SHP77 (cell line): ENCODE data around the gene GFOD2.

Experiments used
- DNase-seq, 2 experiments: peaks; one replicate each; lab custom pipeline; 2025; lab: John Stamatoyannopoulos, UW

Gene GFOD2

DNA sequence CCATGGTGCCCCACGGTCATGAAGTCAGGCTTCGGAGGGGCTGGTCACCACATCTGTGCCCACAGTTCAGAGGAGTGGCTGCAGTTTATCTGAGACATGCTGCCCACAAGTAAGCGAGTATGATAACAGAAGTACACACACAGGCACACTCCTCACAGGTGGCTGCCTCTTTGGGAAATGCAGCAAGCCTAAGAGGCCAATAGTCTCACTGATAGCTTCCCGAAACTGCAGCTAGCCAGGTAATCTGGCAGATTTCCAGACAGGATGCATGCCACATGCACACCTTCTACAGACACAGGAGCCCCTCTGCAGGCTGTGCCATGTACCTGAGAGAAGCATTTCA, 12.6 kb upstream of the GFOD2 start:
- no peak for DNase-seq

DNA sequence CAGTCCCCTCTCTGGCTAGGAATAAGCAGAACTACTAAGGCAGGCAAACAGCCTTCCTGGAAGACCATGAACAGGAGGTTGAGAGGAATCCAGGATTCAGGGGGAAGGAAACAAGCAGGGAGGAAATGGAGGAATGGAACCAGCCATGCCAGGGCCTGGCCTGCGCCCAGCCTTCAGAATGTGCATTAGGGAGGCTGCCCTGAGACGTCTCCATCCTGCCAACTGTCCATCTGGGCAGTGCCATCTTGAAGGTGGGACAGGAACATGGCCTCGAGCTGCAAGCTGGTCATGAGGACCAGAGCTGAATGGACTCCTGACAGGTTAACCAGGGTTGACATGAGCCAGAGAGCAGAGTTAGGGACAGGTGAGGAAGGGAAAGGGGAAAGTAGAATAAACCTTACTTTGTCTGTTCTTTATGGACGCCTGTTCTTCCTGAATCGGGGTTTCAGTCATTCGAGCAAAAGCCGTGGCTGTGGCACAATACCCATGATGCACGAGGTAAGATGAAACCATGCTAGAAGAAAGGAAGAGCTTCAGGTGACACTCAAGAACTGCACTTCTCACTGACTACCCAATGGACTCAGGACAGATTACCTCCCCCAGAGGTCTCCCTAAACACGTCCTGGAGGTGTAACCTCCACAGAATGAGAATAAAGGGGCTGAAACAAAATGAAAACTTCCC, 12.1 kb upstream of the GFOD2 start:
- no peak for DNase-seq

DNA sequence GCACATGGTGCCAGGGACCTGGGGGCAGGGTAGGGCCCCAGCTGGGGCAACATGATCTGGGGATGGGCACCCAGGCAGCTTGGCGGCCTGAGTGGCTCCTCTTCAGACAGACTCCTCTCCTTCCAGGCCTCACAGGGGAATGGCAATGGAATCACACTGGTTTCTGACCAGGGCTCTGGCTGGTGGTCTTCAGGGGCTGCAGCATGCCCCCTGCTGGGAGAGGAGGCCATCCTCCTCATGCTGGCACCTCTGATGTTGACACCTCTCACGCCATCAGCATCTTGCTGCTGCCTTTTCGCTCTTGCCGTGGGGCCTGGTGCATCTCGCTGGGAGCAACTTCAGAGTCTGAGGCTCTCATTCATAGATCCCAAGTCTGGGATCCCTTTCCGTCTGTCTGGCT, 11.2 kb upstream of the GFOD2 start:
- no peak for DNase-seq

DNA sequence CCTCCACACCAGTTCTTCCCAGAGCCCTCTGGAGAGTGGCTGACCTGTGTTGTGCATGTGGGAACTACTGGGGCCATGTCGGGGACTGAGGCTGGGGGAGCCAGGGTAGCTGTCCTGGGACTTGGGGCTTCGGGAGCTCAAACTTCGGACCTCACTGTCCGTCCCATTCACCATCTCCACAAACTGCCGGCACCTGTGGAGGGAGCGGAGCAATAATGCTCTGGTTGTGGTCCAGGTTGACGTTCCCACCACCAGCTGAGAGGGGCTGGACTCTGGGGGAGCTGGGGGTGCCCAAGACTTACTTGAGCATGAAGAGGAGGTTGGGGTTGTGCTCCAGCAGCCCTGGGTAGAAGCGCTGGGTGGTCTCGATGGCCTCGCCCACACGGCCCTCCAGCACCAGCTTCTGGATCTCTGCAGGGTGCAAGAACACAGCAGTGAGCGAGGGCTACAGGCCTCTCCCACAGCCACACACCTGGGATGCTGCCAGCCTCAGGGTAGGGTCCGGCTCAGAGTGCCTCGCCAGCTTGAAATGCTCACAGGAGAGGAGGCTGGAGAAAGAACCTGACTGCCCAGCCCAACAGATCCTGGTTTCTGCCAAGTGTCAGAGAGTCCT, 10.6 kb upstream of the GFOD2 start:
- DNase-seq, result no peak

DNA sequence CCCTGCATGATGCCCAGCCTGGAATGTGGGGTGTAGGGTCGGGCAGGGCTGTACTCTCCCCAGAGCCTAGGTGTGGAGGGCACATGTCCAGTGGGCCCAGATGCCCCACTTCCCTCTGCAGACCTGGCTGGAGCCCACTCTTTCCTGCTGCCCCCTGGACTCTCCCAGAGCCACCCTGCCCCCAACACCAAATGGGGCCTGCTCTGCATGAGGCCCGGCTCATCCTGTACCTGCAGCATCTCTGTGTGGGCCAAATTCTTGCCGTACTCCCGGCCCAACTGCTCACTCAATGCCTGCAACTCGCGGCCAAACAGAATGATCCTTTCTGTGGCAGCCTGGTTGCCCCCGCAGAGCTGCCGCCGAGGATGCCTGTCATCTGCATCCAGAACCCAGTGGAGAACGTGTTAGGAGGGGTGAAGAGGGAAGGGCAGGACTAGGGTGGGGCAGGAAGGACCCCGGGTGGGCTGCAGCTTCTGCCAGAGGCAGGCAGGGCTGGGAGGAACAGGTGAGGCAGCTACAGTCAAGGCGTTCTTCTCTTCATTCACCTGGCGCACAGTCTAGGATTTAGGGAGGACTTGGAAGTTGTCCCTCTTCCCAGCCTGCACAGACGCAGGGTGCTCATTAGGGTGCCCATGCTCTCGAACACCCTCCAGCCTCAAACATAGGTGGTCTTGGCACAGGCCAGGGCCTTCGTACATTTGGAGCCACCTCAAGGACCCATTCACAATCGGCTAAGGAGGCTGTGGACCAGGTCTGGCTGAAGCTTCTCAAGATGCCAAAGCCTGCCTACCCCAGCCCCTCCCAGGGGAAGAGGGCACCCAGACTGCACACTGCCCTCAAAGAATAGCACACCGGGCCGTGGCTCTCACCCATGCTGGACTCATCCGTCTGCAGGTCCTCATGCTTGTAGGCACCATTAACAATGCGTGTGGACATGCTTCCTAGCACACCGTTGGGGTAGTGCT, 8.7 kb upstream of the GFOD2 start:
- no peak for DNase-seq

DNA sequence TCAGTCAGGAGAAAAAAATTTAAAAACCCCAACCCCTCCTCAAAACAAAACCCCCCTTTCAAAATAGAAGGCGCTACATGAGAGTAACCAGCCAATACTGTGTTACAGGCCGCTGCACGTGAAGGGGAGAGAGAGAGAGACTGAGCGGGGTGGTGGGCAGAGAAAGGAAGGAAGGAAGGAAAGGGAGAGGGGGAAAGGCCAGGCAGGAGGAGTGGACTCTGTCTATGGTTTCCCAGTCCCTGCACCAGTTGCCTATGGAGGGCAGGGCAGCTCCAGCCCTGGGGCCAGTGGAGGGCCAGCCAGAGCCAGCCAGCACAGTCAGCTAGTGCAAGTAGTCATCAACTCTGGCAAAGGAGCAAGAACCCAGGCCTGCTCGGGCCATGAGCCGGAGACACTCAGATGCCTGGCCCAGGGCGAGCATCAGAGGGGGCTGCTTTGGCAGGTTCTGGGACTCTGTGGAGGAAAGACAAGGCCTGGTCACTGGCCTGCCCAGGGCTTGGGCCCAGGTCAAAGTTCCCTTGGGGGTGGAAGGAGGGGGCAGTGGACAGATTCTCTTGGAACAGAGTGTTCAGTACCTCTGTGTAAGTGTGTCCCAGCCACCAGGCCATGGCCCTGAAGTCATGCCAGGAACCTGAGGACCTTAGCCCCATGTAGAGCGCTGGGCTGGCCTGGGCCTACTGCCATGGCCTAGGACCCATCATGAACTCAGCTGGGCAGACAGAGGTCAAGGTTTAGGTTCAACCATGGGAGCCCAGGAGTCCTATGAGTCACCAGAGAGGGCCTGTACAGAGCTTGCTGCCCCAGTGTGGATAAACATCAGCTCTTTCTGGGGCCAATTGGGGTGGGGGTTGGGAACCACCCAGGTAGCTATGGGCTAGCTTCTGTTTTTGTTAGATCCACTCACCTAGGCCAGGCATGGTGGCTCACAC, 7.3 kb upstream of the GFOD2 start:
- DNase-seq, result no peak

DNA sequence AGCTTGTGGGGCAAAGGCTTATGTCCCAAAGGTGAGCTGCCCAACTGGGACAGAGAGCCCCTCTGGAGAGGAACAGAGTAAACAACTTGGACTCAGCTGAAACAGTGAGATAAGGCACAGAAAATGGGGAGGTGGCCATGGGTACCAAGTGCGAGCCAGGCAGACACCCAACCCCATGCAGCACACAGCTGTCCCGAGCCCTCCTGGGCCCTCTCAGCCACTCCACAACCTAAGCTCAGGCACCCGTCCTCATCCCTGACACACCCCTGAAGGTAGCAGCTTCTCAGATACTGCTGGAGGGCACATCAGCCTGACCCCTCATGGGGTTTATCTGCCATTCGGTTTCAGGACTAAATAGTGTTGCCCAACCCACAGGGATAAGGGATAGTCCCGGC, 4.8 kb upstream of the GFOD2 start:
- DNase-seq, result no peak

DNA sequence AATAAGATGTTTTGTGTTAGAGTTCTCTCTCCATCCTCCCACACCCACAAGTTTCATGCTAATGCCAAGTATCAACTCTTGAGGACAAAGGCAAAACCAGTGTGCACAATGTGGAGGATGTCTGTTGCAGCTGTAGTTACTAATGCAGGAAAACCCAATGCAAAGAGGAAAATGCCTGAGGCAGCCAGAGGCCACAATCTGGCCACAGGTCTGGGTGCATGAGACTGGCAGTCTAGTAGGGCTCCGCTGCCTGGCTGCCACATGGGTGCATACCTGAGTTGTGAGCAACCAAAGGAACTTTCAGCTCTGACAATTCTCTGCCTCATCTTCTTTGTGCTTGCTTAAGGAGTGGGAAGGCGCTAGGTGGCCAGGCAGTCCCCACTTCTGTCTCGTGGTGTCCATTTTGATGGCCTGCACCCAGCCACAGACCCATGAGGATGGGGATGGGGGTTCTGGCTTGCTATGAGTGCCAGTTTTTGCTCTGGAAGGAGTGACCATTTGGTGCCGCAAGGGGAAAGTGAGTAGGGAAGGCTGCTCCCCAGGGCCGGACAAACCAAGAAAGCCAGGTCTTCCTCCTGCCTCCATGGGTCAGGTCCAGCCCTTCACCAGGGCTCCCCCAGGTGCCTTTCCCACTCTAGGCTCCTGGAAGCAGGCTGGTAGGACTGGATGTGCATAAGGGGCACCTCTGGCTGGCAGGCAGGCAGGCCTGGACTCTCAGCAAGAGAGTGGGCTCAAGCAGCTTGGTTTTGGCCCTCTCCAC, 4.2 kb upstream of the GFOD2 start:
- no peak for DNase-seq

DNA sequence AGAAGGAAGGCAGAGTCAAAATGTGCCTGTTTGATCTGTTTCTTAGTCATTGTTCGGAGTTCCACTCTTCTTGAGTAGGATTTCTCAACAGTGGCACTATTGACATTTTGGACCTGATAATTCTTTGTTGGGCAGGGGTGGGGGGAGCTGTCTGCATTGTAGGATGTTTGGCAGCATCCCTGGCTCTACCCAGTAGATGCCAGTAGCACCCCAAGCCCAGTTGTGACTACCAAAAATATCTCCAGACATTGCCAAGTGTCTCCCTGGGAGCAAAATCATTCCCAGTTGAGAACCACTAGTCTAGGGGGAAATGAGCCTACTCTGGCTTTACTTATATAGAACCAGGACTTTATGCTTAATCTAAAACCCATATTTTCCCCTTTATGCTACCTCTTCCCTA, 1.1 kb upstream of the GFOD2 start:
- DNase-seq, result no peak

DNA sequence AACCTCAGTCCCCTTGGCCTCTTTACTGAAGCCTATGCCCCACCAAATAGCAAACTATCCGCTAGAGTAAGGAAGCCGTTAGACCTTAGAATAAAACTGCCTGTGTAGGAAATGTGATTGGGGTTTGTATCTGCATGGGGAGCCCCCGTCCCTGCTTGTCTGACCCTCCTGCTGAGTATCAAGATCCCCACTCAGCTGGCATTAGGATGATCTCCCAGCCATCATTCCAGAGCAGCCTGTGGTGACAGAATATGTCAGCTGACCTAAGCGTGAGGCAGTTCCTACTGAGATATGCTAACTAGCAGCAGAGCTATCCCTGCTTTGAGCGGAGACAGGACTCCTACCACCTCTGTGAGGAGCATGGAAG, 645 bp upstream of the GFOD2 start:
- DNase-seq, result peak in 1 of 2 experiments; percentile 34

DNA sequence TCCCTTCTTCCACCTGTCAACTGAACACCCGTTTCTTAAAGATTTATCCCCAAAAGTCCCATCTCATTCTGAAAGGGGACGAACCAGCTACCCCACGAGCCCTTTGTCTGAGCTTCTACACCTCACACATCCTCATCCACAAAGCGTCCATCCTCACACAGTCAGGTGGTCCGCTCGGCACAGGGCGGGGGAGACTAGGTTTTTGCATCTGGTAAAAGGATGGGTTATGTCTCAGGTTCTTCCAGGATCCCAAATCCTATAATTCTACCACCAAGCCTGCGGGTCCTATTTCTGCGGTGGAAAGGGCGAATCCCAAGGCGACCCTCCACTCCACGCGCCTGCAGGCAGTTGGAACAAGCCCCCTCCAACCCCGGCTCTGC, 458 bp downstream of the GFOD2 start:
- DNase-seq, result no peak

DNA sequence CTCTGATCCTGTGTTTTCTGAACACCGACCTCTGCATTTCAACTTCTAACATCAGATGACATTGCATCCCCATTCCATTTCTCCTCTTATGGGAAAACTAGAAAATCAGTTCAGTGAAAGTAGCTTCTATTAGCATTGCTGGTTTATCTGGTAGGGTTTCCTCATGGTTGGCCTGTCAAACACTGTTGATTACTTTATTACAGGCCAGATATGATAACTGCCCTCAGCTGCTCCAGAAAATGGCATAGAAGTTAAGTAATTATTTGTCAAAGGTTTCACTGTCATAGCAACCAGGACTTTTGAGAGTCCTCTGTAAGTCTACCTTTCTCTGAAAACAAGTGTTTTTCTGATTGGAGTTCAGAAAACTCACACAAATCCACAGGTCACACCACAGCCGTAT, 3.0 kb downstream of the GFOD2 start:
- no peak for DNase-seq

DNA sequence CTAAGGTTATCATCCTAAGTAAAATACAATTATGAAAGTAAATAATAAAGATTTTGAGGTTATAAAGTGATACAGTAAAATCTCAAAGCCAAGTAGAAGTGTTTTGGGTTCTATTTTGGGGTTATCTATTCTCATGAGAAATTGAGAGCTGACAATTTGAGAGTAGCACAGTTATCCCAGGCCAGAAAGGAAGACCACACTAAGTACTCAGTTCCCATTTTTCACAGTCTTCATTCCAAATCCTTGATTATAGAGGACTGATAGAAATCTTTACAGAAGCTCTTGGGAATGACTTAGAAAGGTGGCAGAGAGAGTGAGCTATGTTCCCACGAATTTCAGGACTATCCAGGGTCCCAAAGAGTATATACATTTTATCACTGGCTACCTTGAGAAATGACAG, 4.6 kb downstream of the GFOD2 start:
- DNase-seq, result no peak

DNA sequence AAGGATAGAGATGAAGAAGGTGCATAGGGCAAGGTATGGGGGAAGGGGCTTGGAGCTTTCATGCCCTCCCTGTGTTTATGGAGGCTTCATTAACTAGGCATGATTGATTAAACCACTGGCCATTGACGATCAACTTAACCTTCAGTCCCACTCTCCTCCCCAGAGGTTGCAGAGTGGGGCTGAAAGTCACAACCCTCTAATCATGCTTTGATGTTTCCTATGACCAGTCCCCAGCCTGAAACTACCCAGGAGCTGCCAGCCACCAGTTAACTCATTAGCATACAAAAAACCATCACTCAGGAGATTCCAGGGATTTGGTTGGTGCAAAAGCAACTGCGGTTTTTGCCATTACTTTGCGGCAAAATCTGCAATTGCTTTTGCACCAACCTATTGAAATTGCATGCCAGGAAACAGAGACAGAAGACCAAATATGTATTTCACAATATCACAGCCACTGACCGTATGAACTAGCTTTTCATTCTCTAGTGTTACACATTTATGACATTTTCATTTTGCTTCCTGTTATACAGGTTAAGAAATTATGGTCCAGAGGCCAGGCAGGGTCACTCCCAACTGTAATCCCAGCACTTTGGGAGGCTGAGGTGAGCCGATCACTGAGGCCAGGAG, 5.4 kb downstream of the GFOD2 start:
- DNase-seq, result no peak

DNA sequence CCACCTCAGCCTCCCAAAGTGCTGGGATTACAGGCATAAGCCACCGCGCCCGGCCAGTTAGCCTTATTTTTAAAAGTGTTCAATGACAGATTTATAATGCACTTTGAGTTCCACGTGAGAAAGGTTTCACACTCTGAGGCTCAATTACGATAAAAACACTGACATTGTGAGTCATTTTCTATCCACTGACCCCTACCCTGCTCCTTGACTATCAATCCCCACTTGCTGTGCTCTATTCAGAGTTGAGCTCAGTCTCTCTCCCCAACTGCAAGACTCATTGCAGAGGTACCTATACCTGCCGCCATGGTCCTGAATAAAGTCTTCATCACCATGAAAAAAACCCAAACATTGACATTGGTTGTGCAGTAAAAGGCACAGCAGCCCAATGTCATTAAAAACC, 8.5 kb downstream of the GFOD2 start:
- DNase-seq, result no peak

DNA sequence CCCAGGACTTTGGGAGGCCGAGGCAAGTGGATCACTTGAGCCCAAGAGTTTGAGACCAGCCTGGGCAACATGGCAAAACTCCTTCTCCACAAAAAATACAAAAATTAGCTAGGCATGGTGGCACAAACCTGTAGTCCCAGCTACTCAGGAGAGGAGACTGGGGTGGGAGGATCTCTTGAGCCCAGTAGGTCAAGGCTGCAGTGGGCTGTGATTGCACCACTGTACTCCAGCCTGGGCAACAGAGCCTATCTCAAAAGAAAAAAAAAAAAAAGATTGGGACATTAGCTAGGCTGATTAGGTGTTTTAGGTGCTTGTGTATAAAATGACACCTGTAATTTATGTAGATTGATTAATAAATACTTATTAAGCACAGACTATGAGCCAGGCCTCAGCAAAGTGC, 10.1 kb downstream of the GFOD2 start:
- DNase-seq, result no peak

DNA sequence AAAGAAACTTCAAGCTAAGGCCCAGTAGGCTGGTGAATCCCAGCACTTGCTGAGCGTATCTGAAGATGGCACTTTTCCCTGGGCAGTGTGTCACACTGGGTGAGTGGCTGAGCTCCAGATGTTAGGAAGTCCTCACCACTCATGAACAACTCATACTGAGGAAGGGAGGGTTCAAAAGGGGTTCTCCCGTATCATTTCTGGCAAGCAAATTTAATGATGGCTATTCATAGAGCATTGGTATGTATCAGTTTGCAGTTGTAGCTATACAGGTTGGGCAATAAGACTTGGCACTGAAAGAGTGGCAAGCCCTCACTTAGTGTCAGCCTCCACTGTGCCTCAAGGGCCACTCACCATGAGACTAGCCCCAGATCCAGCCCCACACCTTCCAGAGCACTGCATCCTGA, 10.7 kb downstream of the GFOD2 start:
- DNase-seq, result no peak

DNA sequence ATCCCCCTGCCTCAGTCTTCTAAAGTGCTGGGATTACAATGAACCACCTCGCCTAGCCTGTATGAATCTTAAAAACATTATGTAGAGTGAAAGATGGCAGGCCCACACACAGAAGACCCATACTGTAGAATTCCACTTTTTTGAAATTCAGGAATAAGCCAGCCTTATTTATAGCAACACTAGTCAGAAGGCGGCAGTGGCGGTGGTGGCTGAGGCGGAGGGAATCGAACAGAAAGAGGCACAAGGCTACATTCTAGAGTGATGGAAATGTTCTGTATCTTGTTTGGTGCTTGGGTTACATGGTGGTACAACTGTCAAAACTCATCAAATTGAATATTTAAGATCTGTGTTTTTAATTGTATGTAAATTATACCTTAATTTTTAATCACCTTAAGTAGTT, 11.3 kb downstream of the GFOD2 start:
- DNase-seq, result no peak

DNA sequence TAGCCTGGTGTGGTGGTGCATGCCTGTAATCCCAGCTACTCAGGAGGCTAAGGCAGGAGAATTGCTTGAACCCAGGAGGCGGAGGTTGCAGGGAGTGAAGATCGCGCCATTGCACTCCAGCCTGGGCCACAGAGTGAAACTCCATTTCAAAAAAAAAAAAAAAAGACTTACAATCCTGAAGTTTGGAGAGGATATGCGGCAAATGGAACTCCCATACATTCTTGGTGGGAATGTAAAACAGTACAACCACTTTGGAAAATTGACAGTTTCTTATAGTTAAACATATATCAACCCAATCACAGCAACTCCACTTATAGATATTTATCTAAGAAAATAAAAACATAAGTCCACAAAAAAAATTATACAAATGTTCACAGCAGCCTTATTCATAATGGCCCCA, 11.9 kb downstream of the GFOD2 start:
- DNase-seq, result no peak

DNA sequence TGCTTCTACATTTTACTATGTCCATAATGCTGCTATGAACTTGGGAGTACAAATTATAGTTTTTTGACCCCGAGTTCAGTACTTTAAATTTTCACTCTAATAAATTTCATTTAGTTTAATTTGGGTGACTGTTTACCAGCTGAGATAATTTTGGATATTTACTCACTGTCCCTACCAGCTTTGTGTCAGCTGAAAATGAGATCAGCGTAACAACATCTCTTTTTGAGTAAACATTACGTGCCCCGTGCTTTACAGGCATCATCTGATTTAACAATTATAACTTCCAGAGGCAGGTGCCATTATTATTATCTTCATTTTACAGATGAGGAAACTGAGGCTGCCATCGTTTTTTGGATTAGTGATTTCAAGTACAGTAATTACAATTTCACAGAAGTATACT, 15.0 kb downstream of the GFOD2 start:
- no peak for DNase-seq

DNA sequence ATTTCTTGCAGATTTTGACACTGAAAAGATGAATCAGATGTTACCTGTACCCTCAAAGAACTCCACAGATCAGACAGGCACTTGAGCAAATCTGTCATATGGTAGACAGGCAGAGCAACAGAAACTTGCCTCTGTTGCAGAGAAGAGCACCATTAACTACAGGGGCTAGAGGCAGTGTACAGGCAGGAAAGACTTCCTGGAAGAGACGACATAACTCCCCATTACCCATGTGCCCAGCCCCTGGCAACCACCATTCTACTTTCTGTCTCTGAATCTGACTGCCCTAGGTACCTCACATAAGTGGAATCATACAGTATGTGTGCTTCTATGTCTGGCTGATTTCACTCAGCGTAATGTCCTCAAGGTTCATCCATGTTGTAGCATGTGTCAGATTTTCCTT, 15.5 kb downstream of the GFOD2 start:
- no peak for DNase-seq
